ENCODE results near the gene ZNF593OS. TPM values are rescaled to one million over a fixed set of nuclear protein-coding genes. Genes with fewer than 3 reads are reported as not detected.
A peak's percentile ranks its signal among the peaks of the same experiment; 100 is the strongest.

Gene ZNF593OS
- total and polyA plus RNA-seq, 5 donors from 2014 or later, result 0.53 to 1.3 (median 1.1) TPM; not detected in 2

- peaks cover 22 to 67% (median 54%) of the 10 kb centered on the region in 4 donors for H3K4me1 Mint-ChIP-seq
- peak overlapping the region; percentile 93 to 99 (median 98) for H3K27ac Mint-ChIP-seq
- Histone ChIP-seq H3K27ac (ENCODE audit: insufficient read depth, low read length, poor library complexity, severe bottlenecking) (peak overlapping the region; percentile 89), H3K27me3 (ENCODE audit: control insufficient read depth, insufficient read depth, low read length) (no peaks in the 10 kb centered on the region), H3K36me3 (ENCODE audit: control insufficient read depth, insufficient read depth, low read length) (peaks cover 9% of the 10 kb centered on the region), H3K9me3 (ENCODE audit: control insufficient read depth in 2 of 2, low read length in 2 of 2) (no peaks in the 10 kb centered on the region), H3K4me1 (ENCODE audit: control insufficient read depth, insufficient read depth, low read length, poor library complexity, severe bottlenecking) (peaks cover 53% of the 10 kb centered on the region), H3K4me3 (ENCODE audit: low read depth, low read length) (peak overlapping the region; percentile 77)
- DNase-seq, result peak; percentile 61 to 96 (median 92)
- H3K4me3 Mint-ChIP-seq, result peak overlapping the region; percentile 73 to 98 (median 89)
- no peaks in the 10 kb centered on the region for H3K9me3 Mint-ChIP-seq
- H3K36me3 Mint-ChIP-seq, result peaks cover 3% of the 10 kb centered on the region
- no peaks in the 10 kb centered on the region for H3K27me3 Mint-ChIP-seq
- peak; percentile 98 for ATAC-seq (ENCODE audit: low read depth in 2 of 2)
Measured at GRCh38 chr1:26126321-26127084, 45.1 kb downstream of the ZNF593OS start.

- no peaks in the 10 kb centered on the region for H3K9me3 ChIP-seq (ENCODE audit: control insufficient read depth in 2 of 2, low read length in 2 of 2)
- H3K4me3 ChIP-seq (ENCODE audit: low read depth, low read length), result peak overlapping the region; percentile 77
- peaks cover 9% of the 10 kb centered on the region for H3K36me3 ChIP-seq (ENCODE audit: control insufficient read depth, insufficient read depth, low read length)
- Mint-ChIP-seq H3K4me1 (peaks cover 22 to 70% (median 54%) of the 10 kb centered on the region in 4 donors), H3K36me3 (peaks cover 3% of the 10 kb centered on the region), H3K27ac (peak overlapping the region; percentile 93 to 99 (median 98)), H3K4me3 (peak overlapping the region; percentile 73 to 98 (median 89)), H3K27me3 (no peaks in the 10 kb centered on the region), H3K9me3 (no peaks in the 10 kb centered on the region)
- H3K27ac ChIP-seq (ENCODE audit: insufficient read depth, low read length, poor library complexity, severe bottlenecking), result peak overlapping the region; percentile 89
- peaks cover 53% of the 10 kb centered on the region for H3K4me1 ChIP-seq (ENCODE audit: control insufficient read depth, insufficient read depth, low read length, poor library complexity, severe bottlenecking)
- ATAC-seq (ENCODE audit: low read depth in 2 of 2), result no peak
- DNase-seq, result no peak
- no peaks in the 10 kb centered on the region for H3K27me3 ChIP-seq (ENCODE audit: control insufficient read depth, insufficient read depth, low read length)
Measured at GRCh38 chr1:26125946-26126320, 45.7 kb downstream of the ZNF593OS start.

- Mint-ChIP-seq H3K4me3 (peak overlapping the region in 2 of 4 donors; percentile 73 to 98), H3K4me1 (peaks cover 22 to 74% (median 55%) of the 10 kb centered on the region in 4 donors), H3K27ac (peak overlapping the region; percentile 93 to 99 (median 98)), H3K27me3 (no peaks in the 10 kb centered on the region), H3K36me3 (peaks cover 4% of the 10 kb centered on the region), H3K9me3 (no peaks in the 10 kb centered on the region)
- Histone ChIP-seq H3K9me3 (ENCODE audit: control insufficient read depth in 2 of 2, low read length in 2 of 2) (no peaks in the 10 kb centered on the region), H3K36me3 (ENCODE audit: control insufficient read depth, insufficient read depth, low read length) (peaks cover 9% of the 10 kb centered on the region), H3K4me3 (ENCODE audit: low read depth, low read length) (peak overlapping the region; percentile 77), H3K4me1 (ENCODE audit: control insufficient read depth, insufficient read depth, low read length, poor library complexity, severe bottlenecking) (peaks cover 54% of the 10 kb centered on the region), H3K27me3 (ENCODE audit: control insufficient read depth, insufficient read depth, low read length) (no peaks in the 10 kb centered on the region), H3K27ac (ENCODE audit: insufficient read depth, low read length, poor library complexity, severe bottlenecking) (peak overlapping the region; percentile 89)
- ATAC-seq (ENCODE audit: low read depth in 2 of 2), result no peak
- no peak for DNase-seq
Measured at GRCh38 chr1:26125382-26125781, 46.2 kb downstream of the ZNF593OS start.

GRCh38 chr1:26124418-26125331 lies 47.0 kb downstream of the ZNF593OS start:
- Histone ChIP-seq H3K27ac (ENCODE audit: insufficient read depth, low read length, poor library complexity, severe bottlenecking) (peak overlapping the region; percentile 89), H3K36me3 (ENCODE audit: control insufficient read depth, insufficient read depth, low read length) (peaks cover 15% of the 10 kb centered on the region), H3K27me3 (ENCODE audit: control insufficient read depth, insufficient read depth, low read length) (no peaks in the 10 kb centered on the region), H3K9me3 (ENCODE audit: control insufficient read depth in 2 of 2, low read length in 2 of 2) (no peaks in the 10 kb centered on the region), H3K4me3 (ENCODE audit: low read depth, low read length) (peak overlapping the region; percentile 59), H3K4me1 (ENCODE audit: control insufficient read depth, insufficient read depth, low read length, poor library complexity, severe bottlenecking) (peaks cover 61% of the 10 kb centered on the region)
- peaks cover 28 to 81% (median 62%) of the 10 kb centered on the region in 4 donors for H3K4me1 Mint-ChIP-seq
- ATAC-seq (ENCODE audit: low read depth in 2 of 2) (no peak), DNase-seq (no peak)
- peak overlapping the region; percentile 6 to 61 (median 38) for H3K4me3 Mint-ChIP-seq
- H3K9me3 Mint-ChIP-seq, result no peaks in the 10 kb centered on the region
- H3K36me3 Mint-ChIP-seq, result peaks cover 11% of the 10 kb centered on the region
- peak overlapping the region; percentile 80 to 98 (median 84) for H3K27ac Mint-ChIP-seq
- no peaks in the 10 kb centered on the region for H3K27me3 Mint-ChIP-seq

GRCh38 chr1:26122988-26123973 lies 48.4 kb downstream of the ZNF593OS start:
- peak in 2 of 3 donors; percentile 37 to 84 for DNase-seq
- peaks cover 32 to 89% (median 63%) of the 10 kb centered on the region in 4 donors for H3K4me1 Mint-ChIP-seq
- Histone ChIP-seq H3K9me3 (ENCODE audit: control insufficient read depth in 2 of 2, low read length in 2 of 2) (no peaks in the 10 kb centered on the region), H3K27me3 (ENCODE audit: control insufficient read depth, insufficient read depth, low read length) (no peaks in the 10 kb centered on the region), H3K4me1 (ENCODE audit: control insufficient read depth, insufficient read depth, low read length, poor library complexity, severe bottlenecking) (peaks cover 61% of the 10 kb centered on the region), H3K36me3 (ENCODE audit: control insufficient read depth, insufficient read depth, low read length) (peaks cover 23% of the 10 kb centered on the region), H3K4me3 (ENCODE audit: low read depth, low read length) (peak overlapping the region; percentile 70), H3K27ac (ENCODE audit: insufficient read depth, low read length, poor library complexity, severe bottlenecking) (peak overlapping the region; percentile 89)
- H3K9me3 Mint-ChIP-seq, result no peaks in the 10 kb centered on the region
- peaks cover 11% of the 10 kb centered on the region for H3K36me3 Mint-ChIP-seq
- no peaks in the 10 kb centered on the region for H3K27me3 Mint-ChIP-seq
- peak overlapping the region; percentile 59 to 85 (median 68) for H3K27ac Mint-ChIP-seq
- ATAC-seq (ENCODE audit: low read depth in 2 of 2), result peak; percentile 47 to 56
- H3K4me3 Mint-ChIP-seq, result peak overlapping the region; percentile 15 to 47 (median 28)

- H3K4me1 Mint-ChIP-seq, result peaks cover 24 to 86% (median 51%) of the 10 kb centered on the region in 4 donors
- Histone ChIP-seq H3K4me3 (ENCODE audit: low read depth, low read length) (no peak overlapping the region), H3K27me3 (ENCODE audit: control insufficient read depth, insufficient read depth, low read length) (no peaks in the 10 kb centered on the region), H3K4me1 (ENCODE audit: control insufficient read depth, insufficient read depth, low read length, poor library complexity, severe bottlenecking) (peaks cover 50% of the 10 kb centered on the region), H3K27ac (ENCODE audit: insufficient read depth, low read length, poor library complexity, severe bottlenecking) (peak overlapping the region; percentile 89), H3K36me3 (ENCODE audit: control insufficient read depth, insufficient read depth, low read length) (peaks cover 28% of the 10 kb centered on the region), H3K9me3 (ENCODE audit: control insufficient read depth in 2 of 2, low read length in 2 of 2) (no peaks in the 10 kb centered on the region)
- H3K36me3 Mint-ChIP-seq, result peaks cover 11% of the 10 kb centered on the region
- H3K9me3 Mint-ChIP-seq, result no peaks in the 10 kb centered on the region
- H3K27ac Mint-ChIP-seq, result peak overlapping the region; percentile 33 to 86 (median 35)
- no peak overlapping the region for H3K4me3 Mint-ChIP-seq
- no peak for ATAC-seq (ENCODE audit: low read depth in 2 of 2)
- no peaks in the 10 kb centered on the region for H3K27me3 Mint-ChIP-seq
- DNase-seq, result no peak
Measured at GRCh38 chr1:26121854-26122773, 49.5 kb downstream of the ZNF593OS start.

All from CD4-positive, CD25-positive, alpha-beta regulatory T cell (primary cell).